ENCODE data around the gene PHF2.
A peak's percentile ranks its signal among the peaks of the same experiment; 100 is the strongest.

The PHF2 gene

DNA sequence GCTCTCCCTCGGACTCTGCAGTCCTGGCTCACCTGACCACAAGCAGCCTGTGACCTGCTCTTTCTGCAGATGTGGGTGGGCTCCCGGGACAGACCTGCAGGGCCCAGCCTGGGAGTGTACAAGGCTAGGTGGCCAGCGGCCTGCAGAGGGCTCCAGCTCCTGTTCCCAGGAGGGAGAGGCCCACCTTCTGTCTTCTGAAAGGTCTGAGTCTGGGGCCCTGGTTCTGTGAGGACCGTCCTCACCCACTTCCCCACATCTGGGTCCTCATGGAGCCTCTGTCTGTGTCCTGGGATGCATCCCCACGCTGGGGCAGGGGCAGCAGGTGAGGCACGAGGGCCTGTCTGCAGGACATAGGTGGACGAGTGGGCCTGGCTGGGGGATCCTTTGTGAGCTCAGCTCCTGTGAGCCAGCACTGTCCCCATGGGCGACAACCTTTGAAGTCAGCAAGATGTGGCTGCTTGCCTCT is 43.7 kb downstream of the PHF2 start:
- H3K27ac ChIP-seq (replicated peaks; ENCODE audit: low read length) = no peak overlapping the region
- peaks cover 1 to 9% of the 10 kb centered on the region in 2 donors for H3K9me3 ChIP-seq (replicated peaks in 1 of 2; ENCODE audit: control insufficient read depth in 2 of 2, insufficient read depth in 1 of 2, low read depth in 1 of 2, low read length in 2 of 2)
- H3K27me3 ChIP-seq (ENCODE audit: control insufficient read depth in 3 of 3, insufficient read depth in 3 of 3, low read depth in 1 of 3, low read length in 3 of 3) = peaks cover 0 to 4% (median 0%) of the 10 kb centered on the region in 3 experiments
- H3K14ac ChIP-seq (ENCODE audit: low read length) = no peak overlapping the region
- peaks cover 8 to 15% of the 10 kb centered on the region in 2 donors for H3K4me1 ChIP-seq (ENCODE audit: control insufficient read depth in 2 of 2, insufficient read depth in 1 of 2, low read depth in 1 of 2, low read length in 2 of 2)
- H2BK12ac ChIP-seq (ENCODE audit: low read length) = no peak overlapping the region
- H2BK5ac ChIP-seq (ENCODE audit: low read length) = no peak overlapping the region
- H3K79me1 ChIP-seq (ENCODE audit: low read depth, low read length) = peaks cover 10% of the 10 kb centered on the region
- H3K9ac ChIP-seq (ENCODE audit: low read depth, low read length, poor library complexity) = no peak overlapping the region
- WGBS, 2 donors (ENCODE audit: extremely low coverage in 2 of 2, insufficient read length in 2 of 2, insufficient replicate concordance in 1 of 2) = no CpG with 5 or more reads among the region's 8 CpGs
- no peak overlapping the region for H2BK15ac ChIP-seq (ENCODE audit: low read length)
- no peak overlapping the region for H3K4me3 ChIP-seq (ENCODE audit: low read length in 2 of 2)
- H3K4ac ChIP-seq (ENCODE audit: low read length) = no peak overlapping the region
- no peak overlapping the region for H4K91ac ChIP-seq (ENCODE audit: low read depth, low read length, poor library complexity)
- H3K4me2 ChIP-seq (ENCODE audit: insufficient read depth, low read length, poor library complexity, severe bottlenecking) = no peak overlapping the region
- H3K23ac ChIP-seq (ENCODE audit: low read depth, low read length, poor library complexity) = peak overlapping the region; percentile 29
- peaks cover 0 to 3% of the 10 kb centered on the region in 2 donors for H3K36me3 ChIP-seq (replicated peaks in 1 of 2; ENCODE audit: control insufficient read depth in 2 of 2, insufficient read depth in 2 of 2, low read length in 2 of 2)
- H2BK120ac ChIP-seq (ENCODE audit: low read depth, low read length) = no peak overlapping the region
- no peak overlapping the region for H2AK5ac ChIP-seq (ENCODE audit: low read depth, low read length)
- H4K8ac ChIP-seq (ENCODE audit: low read depth, low read length) = no peak overlapping the region
- H3K18ac ChIP-seq (ENCODE audit: low read length) = no peak overlapping the region
- H2AFZ ChIP-seq (ENCODE audit: low read length) = no peak overlapping the region
- no peak for DNase-seq (ENCODE audit: low spot score)

DNA sequence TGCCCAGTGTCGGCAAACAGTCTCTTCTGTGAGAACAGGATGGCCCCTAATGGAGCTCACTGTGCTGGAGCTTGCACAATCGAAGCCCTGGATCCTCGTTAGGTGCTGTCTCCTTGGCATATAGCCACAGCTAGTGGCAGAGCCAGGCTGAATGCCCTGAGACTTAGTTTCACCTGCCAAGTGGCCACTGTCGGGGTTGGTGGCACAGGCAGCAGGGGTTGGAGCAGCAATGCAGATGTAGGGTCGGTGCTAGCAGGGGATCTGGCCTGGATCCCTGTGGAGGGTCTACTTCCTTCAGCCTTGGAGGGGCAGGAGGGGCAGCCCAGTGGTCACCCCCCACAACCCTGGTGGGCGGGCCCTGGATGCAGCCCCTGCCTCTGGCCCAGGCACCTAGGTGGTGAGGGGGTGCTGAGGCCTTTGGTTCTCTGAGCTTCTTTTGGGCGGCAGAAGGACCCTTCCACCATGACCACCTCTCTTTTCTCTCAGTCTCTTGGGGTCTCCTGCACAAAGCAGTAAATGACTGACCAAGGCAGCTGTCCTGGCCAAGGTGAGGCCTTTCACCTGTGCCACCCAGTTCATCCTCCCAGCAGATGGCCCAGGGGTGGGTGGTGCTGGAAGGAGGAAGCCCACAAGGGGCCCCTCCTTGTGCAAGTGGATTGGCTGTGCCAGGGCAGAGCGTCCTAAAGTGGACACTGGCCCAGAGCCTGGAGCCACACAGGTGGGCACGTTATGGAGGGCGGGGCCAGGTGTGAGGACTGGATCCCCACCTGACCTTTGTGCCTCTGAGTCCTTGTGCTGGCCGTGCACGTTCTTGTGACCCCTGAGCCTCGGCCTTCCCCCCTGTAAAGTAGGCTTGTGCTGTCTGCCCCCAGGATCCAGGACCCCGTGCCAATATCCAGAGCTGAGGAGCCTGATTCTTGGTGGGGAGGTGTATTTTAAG is 44.8 kb downstream of the PHF2 start:
- no peak overlapping the region for H3K4ac ChIP-seq (ENCODE audit: low read length)
- no peak overlapping the region for H4K91ac ChIP-seq (ENCODE audit: low read depth, low read length, poor library complexity)
- H3K4me1 ChIP-seq (ENCODE audit: control insufficient read depth in 2 of 2, insufficient read depth in 1 of 2, low read depth in 1 of 2, low read length in 2 of 2) = peaks cover 8 to 15% of the 10 kb centered on the region in 2 donors
- H3K23ac ChIP-seq (ENCODE audit: low read depth, low read length, poor library complexity) = peak overlapping the region; percentile 17
- H3K79me1 ChIP-seq (ENCODE audit: low read depth, low read length) = peaks cover 10% of the 10 kb centered on the region
- H2BK120ac ChIP-seq (ENCODE audit: low read depth, low read length) = no peak overlapping the region
- H3K4me2 ChIP-seq (ENCODE audit: insufficient read depth, low read length, poor library complexity, severe bottlenecking) = no peak overlapping the region
- peak overlapping the region; percentile 73 for H3K14ac ChIP-seq (ENCODE audit: low read length)
- H3K9me3 ChIP-seq (replicated peaks in 1 of 2; ENCODE audit: control insufficient read depth in 2 of 2, insufficient read depth in 1 of 2, low read depth in 1 of 2, low read length in 2 of 2) = peaks cover 1 to 9% of the 10 kb centered on the region in 2 donors
- no peak overlapping the region for H2BK5ac ChIP-seq (ENCODE audit: low read length)
- no peak overlapping the region for H3K18ac ChIP-seq (ENCODE audit: low read length)
- WGBS, 2 donors (ENCODE audit: extremely low coverage in 2 of 2, insufficient read length in 2 of 2, insufficient replicate concordance in 1 of 2) = no CpG with 5 or more reads among the region's 14 CpGs
- no peak overlapping the region for H3K4me3 ChIP-seq (ENCODE audit: low read length in 2 of 2)
- no peak overlapping the region for H2BK15ac ChIP-seq (ENCODE audit: low read length)
- no peak overlapping the region for H3K9ac ChIP-seq (ENCODE audit: low read depth, low read length, poor library complexity)
- no peak overlapping the region for H2AK5ac ChIP-seq (ENCODE audit: low read depth, low read length)
- H3K27ac ChIP-seq (replicated peaks; ENCODE audit: low read length) = no peak overlapping the region
- no peak overlapping the region for H2BK12ac ChIP-seq (ENCODE audit: low read length)
- H2AFZ ChIP-seq (ENCODE audit: low read length) = no peak overlapping the region
- no peak overlapping the region for H4K8ac ChIP-seq (ENCODE audit: low read depth, low read length)
- peaks cover 0 to 4% (median 0%) of the 10 kb centered on the region in 3 experiments for H3K27me3 ChIP-seq (ENCODE audit: control insufficient read depth in 3 of 3, insufficient read depth in 3 of 3, low read depth in 1 of 3, low read length in 3 of 3)
- peaks cover 0 to 3% of the 10 kb centered on the region in 2 donors for H3K36me3 ChIP-seq (replicated peaks in 1 of 2; ENCODE audit: control insufficient read depth in 2 of 2, insufficient read depth in 2 of 2, low read length in 2 of 2)
- no peak for DNase-seq (ENCODE audit: low spot score)

DNA sequence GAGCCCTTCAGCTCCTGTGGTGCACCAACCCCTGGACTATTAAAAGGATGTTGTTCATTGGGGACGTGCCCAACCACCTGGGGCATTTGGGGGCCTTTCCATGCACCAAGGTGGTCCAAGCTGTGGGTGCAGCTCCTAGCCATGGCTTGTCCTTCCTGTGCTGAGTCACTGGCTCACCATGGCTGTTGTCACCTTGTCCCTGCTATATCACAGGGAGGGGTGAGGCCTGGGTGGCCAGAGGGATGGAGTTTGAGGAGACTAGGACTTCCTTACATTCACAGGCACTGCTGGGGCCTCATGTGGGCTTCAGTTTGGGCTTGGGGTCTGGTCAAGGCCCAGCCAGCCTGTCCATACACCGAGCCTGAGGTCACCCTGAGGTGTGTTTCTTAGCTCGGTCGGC is 45.5 kb downstream of the PHF2 start:
- Histone ChIP-seq H2BK12ac (ENCODE audit: low read length) (no peak overlapping the region), H3K9me3 (replicated peaks in 1 of 2; ENCODE audit: control insufficient read depth in 2 of 2, insufficient read depth in 1 of 2, low read depth in 1 of 2, low read length in 2 of 2) (peaks cover 1 to 9% of the 10 kb centered on the region in 2 donors), H3K27ac (replicated peaks; ENCODE audit: low read length) (no peak overlapping the region), H2AFZ (ENCODE audit: low read length) (no peak overlapping the region), H3K18ac (ENCODE audit: low read length) (peak overlapping the region; percentile 77), H3K4me2 (ENCODE audit: insufficient read depth, low read length, poor library complexity, severe bottlenecking) (no peak overlapping the region), H2AK5ac (ENCODE audit: low read depth, low read length) (no peak overlapping the region), H3K4ac (ENCODE audit: low read length) (no peak overlapping the region), H3K79me1 (ENCODE audit: low read depth, low read length) (peaks cover 10% of the 10 kb centered on the region), H3K27me3 (ENCODE audit: control insufficient read depth in 3 of 3, insufficient read depth in 3 of 3, low read depth in 1 of 3, low read length in 3 of 3) (peaks cover 0 to 4% (median 0%) of the 10 kb centered on the region in 3 experiments), H4K91ac (ENCODE audit: low read depth, low read length, poor library complexity) (no peak overlapping the region), H3K23ac (ENCODE audit: low read depth, low read length, poor library complexity) (peak overlapping the region; percentile 48), H4K8ac (ENCODE audit: low read depth, low read length) (no peak overlapping the region), H3K4me1 (ENCODE audit: control insufficient read depth in 2 of 2, insufficient read depth in 1 of 2, low read depth in 1 of 2, low read length in 2 of 2) (peaks cover 7 to 15% of the 10 kb centered on the region in 2 donors), H2BK5ac (ENCODE audit: low read length) (no peak overlapping the region), H2BK15ac (ENCODE audit: low read length) (no peak overlapping the region), H3K36me3 (replicated peaks in 1 of 2; ENCODE audit: control insufficient read depth in 2 of 2, insufficient read depth in 2 of 2, low read length in 2 of 2) (peaks cover 0 to 3% of the 10 kb centered on the region in 2 donors), H2BK120ac (ENCODE audit: low read depth, low read length) (no peak overlapping the region), H3K14ac (ENCODE audit: low read length) (peak overlapping the region; percentile 4), H3K4me3 (ENCODE audit: low read length in 2 of 2) (no peak overlapping the region), H3K9ac (ENCODE audit: low read depth, low read length, poor library complexity) (peak overlapping the region; percentile 34)
- no CpG with 5 or more reads among the region's 4 CpGs for WGBS, 2 donors (ENCODE audit: extremely low coverage in 2 of 2, insufficient read length in 2 of 2, insufficient replicate concordance in 1 of 2)
- no peak for DNase-seq (ENCODE audit: low spot score)

DNA sequence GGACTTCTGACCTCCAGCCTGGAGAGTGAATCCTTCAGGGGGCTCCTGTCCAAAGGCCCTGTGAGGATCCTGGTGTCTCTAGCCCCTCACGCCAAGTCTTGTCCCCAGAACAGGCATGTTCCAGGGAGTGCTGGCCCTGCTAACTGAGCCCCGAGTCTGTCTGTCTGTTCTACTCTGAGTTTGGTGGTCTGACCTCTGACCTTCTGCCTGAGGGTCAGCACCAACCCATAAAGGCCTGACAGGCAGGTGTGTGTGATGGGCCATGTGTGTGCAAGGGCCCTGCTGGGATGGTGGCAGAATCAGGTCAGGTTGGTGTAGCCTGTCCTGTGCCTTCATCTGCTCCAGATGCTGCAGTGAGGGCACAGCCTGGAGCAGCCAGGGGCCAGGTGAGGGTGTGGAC is 46.3 kb downstream of the PHF2 start:
- H3K27me3 ChIP-seq (ENCODE audit: control insufficient read depth in 3 of 3, insufficient read depth in 3 of 3, low read depth in 1 of 3, low read length in 3 of 3) = peaks cover 0 to 4% (median 0%) of the 10 kb centered on the region in 3 experiments
- WGBS, 2 donors (ENCODE audit: extremely low coverage in 2 of 2, insufficient read length in 2 of 2, insufficient replicate concordance in 1 of 2) = no CpG with 5 or more reads among the region's 2 CpGs
- H3K27ac ChIP-seq (replicated peaks; ENCODE audit: low read length) = no peak overlapping the region

More for the DNA sequence above, 46.3 kb downstream of the PHF2 start:
- peaks cover 0 to 3% of the 10 kb centered on the region in 2 donors for H3K36me3 ChIP-seq (replicated peaks in 1 of 2; ENCODE audit: control insufficient read depth in 2 of 2, insufficient read depth in 2 of 2, low read length in 2 of 2)
- H3K9me3 ChIP-seq (replicated peaks in 1 of 2; ENCODE audit: control insufficient read depth in 2 of 2, insufficient read depth in 1 of 2, low read depth in 1 of 2, low read length in 2 of 2) = peaks cover 1 to 14% of the 10 kb centered on the region in 2 donors
- H2BK120ac ChIP-seq (ENCODE audit: low read depth, low read length) = no peak overlapping the region
- no peak overlapping the region for H2AFZ ChIP-seq (ENCODE audit: low read length)
- H3K18ac ChIP-seq (ENCODE audit: low read length) = no peak overlapping the region
- no peak overlapping the region for H4K91ac ChIP-seq (ENCODE audit: low read depth, low read length, poor library complexity)
- H3K4me2 ChIP-seq (ENCODE audit: insufficient read depth, low read length, poor library complexity, severe bottlenecking) = no peak overlapping the region
- H3K4ac ChIP-seq (ENCODE audit: low read length) = no peak overlapping the region
- DNase-seq (ENCODE audit: low spot score) = no peak
- no peak overlapping the region for H2BK12ac ChIP-seq (ENCODE audit: low read length)
- H3K4me1 ChIP-seq (ENCODE audit: control insufficient read depth in 2 of 2, insufficient read depth in 1 of 2, low read depth in 1 of 2, low read length in 2 of 2) = peaks cover 0 to 12% of the 10 kb centered on the region in 2 donors
- H3K79me1 ChIP-seq (ENCODE audit: low read depth, low read length) = peaks cover 10% of the 10 kb centered on the region
- H3K4me3 ChIP-seq (ENCODE audit: low read length in 2 of 2) = no peak overlapping the region
- H3K14ac ChIP-seq (ENCODE audit: low read length) = peak overlapping the region; percentile 47
- no peak overlapping the region for H4K8ac ChIP-seq (ENCODE audit: low read depth, low read length)
- no peak overlapping the region for H2AK5ac ChIP-seq (ENCODE audit: low read depth, low read length)
- H3K9ac ChIP-seq (ENCODE audit: low read depth, low read length, poor library complexity) = no peak overlapping the region
- no peak overlapping the region for H2BK15ac ChIP-seq (ENCODE audit: low read length)
- H2BK5ac ChIP-seq (ENCODE audit: low read length) = no peak overlapping the region
- H3K23ac ChIP-seq (ENCODE audit: low read depth, low read length, poor library complexity) = no peak overlapping the region
